ENCODE data around the gene ADAMTS12. TPM values are rescaled to one million over a fixed set of nuclear protein-coding genes. Genes with fewer than 3 reads are reported as not detected.

ADAMTS12 gene
- total RNA-seq, 1 experiment from 2014 or later = 6.2 TPM

- no peak for DNase-seq
- WGBS (ENCODE audit: extremely low coverage, insufficient read length, low lambda C conversion rate) = no CpG with 5 or more reads among the region's 3 CpGs
These were observed 8.3 kb downstream of the ADAMTS12 start for GRCh38 chr5:33883482-33883881.

More at GRCh38 chr5:33883482-33883881, 8.3 kb downstream of the ADAMTS12 start:
- TF ChIP-seq, protein P1, sequence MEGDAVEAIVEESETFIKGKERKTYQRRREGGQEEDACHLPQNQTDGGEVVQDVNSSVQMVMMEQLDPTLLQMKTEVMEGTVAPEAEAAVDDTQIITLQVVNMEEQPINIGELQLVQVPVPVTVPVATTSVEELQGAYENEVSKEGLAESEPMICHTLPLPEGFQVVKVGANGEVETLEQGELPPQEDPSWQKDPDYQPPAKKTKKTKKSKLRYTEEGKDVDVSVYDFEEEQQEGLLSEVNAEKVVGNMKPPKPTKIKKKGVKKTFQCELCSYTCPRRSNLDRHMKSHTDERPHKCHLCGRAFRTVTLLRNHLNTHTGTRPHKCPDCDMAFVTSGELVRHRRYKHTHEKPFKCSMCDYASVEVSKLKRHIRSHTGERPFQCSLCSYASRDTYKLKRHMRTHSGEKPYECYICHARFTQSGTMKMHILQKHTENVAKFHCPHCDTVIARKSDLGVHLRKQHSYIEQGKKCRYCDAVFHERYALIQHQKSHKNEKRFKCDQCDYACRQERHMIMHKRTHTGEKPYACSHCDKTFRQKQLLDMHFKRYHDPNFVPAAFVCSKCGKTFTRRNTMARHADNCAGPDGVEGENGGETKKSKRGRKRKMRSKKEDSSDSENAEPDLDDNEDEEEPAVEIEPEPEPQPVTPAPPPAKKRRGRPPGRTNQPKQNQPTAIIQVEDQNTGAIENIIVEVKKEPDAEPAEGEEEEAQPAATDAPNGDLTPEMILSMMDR (conservative IDR thresholded peaks at IDR 0.05) = no peak
- no peaks in the 10 kb centered on the region for H4K20me1 ChIP-seq (ENCODE audit: control insufficient read depth, insufficient read depth, insufficient read length)
- H3K4me3 Mint-ChIP-seq = no peak overlapping the region
- no peak overlapping the region for H4K5ac ChIP-seq (ENCODE audit: insufficient read length, low read depth, low read length)
- H4K8ac ChIP-seq (replicated peaks; ENCODE audit: insufficient read length, low read depth, low read length) = no peak overlapping the region
- H3K4me1 Mint-ChIP-seq = peaks cover 19 to 20% of the 10 kb centered on the region in 2 experiments
- no peak overlapping the region for H4K91ac ChIP-seq (ENCODE audit: insufficient read length, low read depth, low read length)
- H3K27me3 Mint-ChIP-seq (ENCODE audit: low read depth) = no peaks in the 10 kb centered on the region
- H2BK5ac ChIP-seq (ENCODE audit: insufficient read length, low read length) = no peak overlapping the region
- H3K9me3 Mint-ChIP-seq = no peaks in the 10 kb centered on the region
- no peak overlapping the region for H2BK20ac ChIP-seq (ENCODE audit: low read depth, low read length, poor library complexity, severe bottlenecking)
- no peak overlapping the region for H3K23ac ChIP-seq (ENCODE audit: insufficient read length, low read depth, low read length)
- H3T11ph ChIP-seq (ENCODE audit: low read length) = no peak overlapping the region
- H2AK5ac ChIP-seq (ENCODE audit: insufficient read length, low read length) = no peak overlapping the region
- H3K27me3 ChIP-seq (ENCODE audit: insufficient read depth, low read length) = no peaks in the 10 kb centered on the region
- H3K79me2 ChIP-seq (ENCODE audit: insufficient read depth, low read length) = no peaks in the 10 kb centered on the region; the same call in 1 of the 2 replicates
- H3K4ac ChIP-seq (ENCODE audit: low read depth, low read length) = no peak overlapping the region
- no peaks in the 10 kb centered on the region for H3K9me3 ChIP-seq (ENCODE audit: control insufficient read depth, low read depth, low read length)
- H3K4me2 ChIP-seq (ENCODE audit: insufficient read depth, insufficient read length, low read length) = no peak overlapping the region
- no peak overlapping the region for H3K9ac ChIP-seq (ENCODE audit: extremely low read depth, insufficient read length, low read length)
- H3K36me3 Mint-ChIP-seq (ENCODE audit: insufficient read depth in 1 of 3, low read depth in 3 of 3) = peaks cover 4 to 13% (median 12%) of the 10 kb centered on the region in 3 experiments; a peak in 6 of 7 replicates
- no peak overlapping the region for H3K56ac ChIP-seq (ENCODE audit: insufficient read length, low read depth, low read length)
- H2BK15ac ChIP-seq (ENCODE audit: low read depth, low read length) = no peak overlapping the region
- H3K18ac ChIP-seq (ENCODE audit: insufficient read length, low read depth, low read length) = no peak overlapping the region
- no peaks in the 10 kb centered on the region for H3K23me2 ChIP-seq (ENCODE audit: insufficient read length, low read depth, low read length, poor library complexity, severe bottlenecking)
- no peak overlapping the region for H2BK12ac ChIP-seq (ENCODE audit: insufficient read length, low read depth, low read length)
- no peak overlapping the region for H2BK120ac ChIP-seq (ENCODE audit: low read depth, low read length, poor library complexity, severe bottlenecking)
- no peak overlapping the region for H3K14ac ChIP-seq (ENCODE audit: insufficient read depth, low read length)
- H2AFZ ChIP-seq (ENCODE audit: low read length) = no peak overlapping the region
- no peaks in the 10 kb centered on the region for H3K79me1 ChIP-seq (ENCODE audit: insufficient read depth, low read depth, low read length, poor library complexity, severe bottlenecking)
- H3K4me1 ChIP-seq (ENCODE audit: insufficient read depth, low read length) = no peaks in the 10 kb centered on the region
- 0 out of 7 replicates have a peak overlapping the region, but pooled peaks of 2 of the 3 experiments have one; percentile 27 to 45 for H3K27ac Mint-ChIP-seq
- no peak overlapping the region for H3K27ac ChIP-seq (ENCODE audit: insufficient read length, low read depth, low read length)

Data from H9 (cell line).